NCI-H510A (cell line): ENCODE measurements around the gene CFAP46.
"Not testable (repeated sequence)": the region's sequence is repeated elsewhere in the genome, so short reads cannot be mapped to it uniquely, and the experiment has no call there.

Source experiments
- DNase-seq: peaks from one replicate; lab custom pipeline; 2025; lab: John Stamatoyannopoulos, UW

CFAP46 gene

GRCh38 chr10:132944510-132944909 lies 2.1 kb upstream of the CFAP46 start:
- no peak for DNase-seq

GRCh38 chr10:132943791-132944404 lies 1.5 kb upstream of the CFAP46 start:
- no peak for DNase-seq

GRCh38 chr10:132943058-132943790 lies 854 bp upstream of the CFAP46 start:
- no peak for DNase-seq

- no peak for DNase-seq
These were observed 724 bp downstream of the CFAP46 start for GRCh38 chr10:132941640-132942051.

GRCh38 chr10:132940791-132941465 lies 1.4 kb downstream of the CFAP46 start:
- no peak for DNase-seq

- no peak for DNase-seq
These were observed 2.2 kb downstream of the CFAP46 start for GRCh38 chr10:132939957-132940790.

GRCh38 chr10:132939378-132939955 lies 2.9 kb downstream of the CFAP46 start:
- no peak for DNase-seq

- no peak for DNase-seq
These were observed 3.7 kb downstream of the CFAP46 start for GRCh38 chr10:132938472-132939339.

GRCh38 chr10:132937861-132938260 lies 4.5 kb downstream of the CFAP46 start:
- DNase-seq = no peak

- no peak for DNase-seq
These were observed 7.4 kb downstream of the CFAP46 start for GRCh38 chr10:132934953-132935352.

GRCh38 chr10:132933308-132934042 lies 8.9 kb downstream of the CFAP46 start:
- no peak for DNase-seq

- no peak for DNase-seq
These were observed 9.7 kb downstream of the CFAP46 start for GRCh38 chr10:132932461-132933307.

GRCh38 chr10:132931258-132932250 lies 10.8 kb downstream of the CFAP46 start:
- not testable (repeated sequence) for DNase-seq

GRCh38 chr10:132930701-132931100 lies 11.7 kb downstream of the CFAP46 start:
- DNase-seq = not testable (repeated sequence)

GRCh38 chr10:132929953-132930548 lies 12.3 kb downstream of the CFAP46 start:
- no peak for DNase-seq

GRCh38 chr10:132929480-132929879 lies 12.9 kb downstream of the CFAP46 start:
- DNase-seq = no peak

GRCh38 chr10:132928261-132928660 lies 14.1 kb downstream of the CFAP46 start:
- no peak for DNase-seq

- no peak for DNase-seq
These were observed 14.5 kb downstream of the CFAP46 start for GRCh38 chr10:132927824-132928223.
